T1000 (cell line): ENCODE measurements around the gene JAZF1.
"Not testable (repeated sequence)": the region's sequence is repeated elsewhere in the genome, so short reads cannot be mapped to it uniquely, and the experiment has no call there.

Source experiments
- DNase-seq: peaks from one replicate; lab custom pipeline; 2025; ENCODE audit warnings: mixed read lengths; lab: John Stamatoyannopoulos, UW

The JAZF1 gene

GRCh38 chr7:27940341-27940740 is 240.3 kb downstream of the JAZF1 start:
- no peak for DNase-seq

GRCh38 chr7:27939893-27940292 is 240.7 kb downstream of the JAZF1 start:
- no peak for DNase-seq

- no peak for DNase-seq
Measured at GRCh38 chr7:27936768-27937102, 243.9 kb downstream of the JAZF1 start.

GRCh38 chr7:27936047-27936767 is 244.4 kb downstream of the JAZF1 start:
- DNase-seq: no peak

- no peak for DNase-seq
Measured at GRCh38 chr7:27933671-27934565, 246.7 kb downstream of the JAZF1 start.

GRCh38 chr7:27930910-27931476 is 249.6 kb downstream of the JAZF1 start:
- DNase-seq: no peak

- DNase-seq: no peak
Measured at GRCh38 chr7:27929127-27929526, 251.5 kb downstream of the JAZF1 start.

- no peak for DNase-seq
Measured at GRCh38 chr7:27928001-27928400, 252.6 kb downstream of the JAZF1 start.

- no peak for DNase-seq
Measured at GRCh38 chr7:27925573-27926201, 254.9 kb downstream of the JAZF1 start.

- DNase-seq: no peak
Measured at GRCh38 chr7:27923642-27923980, 257.0 kb downstream of the JAZF1 start.

GRCh38 chr7:27922907-27923641 is 257.5 kb downstream of the JAZF1 start:
- DNase-seq: no peak

- not testable (repeated sequence) for DNase-seq
Measured at GRCh38 chr7:27922389-27922788, 258.2 kb downstream of the JAZF1 start.

- DNase-seq: peak; percentile 56
Measured at GRCh38 chr7:27921081-27921836, 259.3 kb downstream of the JAZF1 start.

GRCh38 chr7:27920281-27920946 is 260.2 kb downstream of the JAZF1 start:
- DNase-seq: no peak

GRCh38 chr7:27918503-27918902 is 262.1 kb downstream of the JAZF1 start:
- no peak for DNase-seq

GRCh38 chr7:27917774-27918314 is 262.8 kb downstream of the JAZF1 start:
- no peak for DNase-seq

GRCh38 chr7:27917119-27917518 is 263.5 kb downstream of the JAZF1 start:
- no peak for DNase-seq

GRCh38 chr7:27916372-27916771 is 264.2 kb downstream of the JAZF1 start:
- DNase-seq: no peak

- DNase-seq: no peak
Measured at GRCh38 chr7:27914409-27914808, 266.2 kb downstream of the JAZF1 start.

- DNase-seq: no peak
Measured at GRCh38 chr7:27912751-27913150, 267.8 kb downstream of the JAZF1 start.
